Prostate gland (tissue), 2 donors: ENCODE data around the gene FSCN2.
"Not testable (repeated sequence)": the region's sequence is repeated elsewhere in the genome, so short reads cannot be mapped to it uniquely, and the experiment has no call there.

Experiments used
- CTCF ChIP-seq, 4 experiments: fragments of 200-600 bp in 2 of 4; fragments of 450-650 bp in 2 of 4; sonication (generic) in 2 of 4; IDR thresholded peaks; 1 replicate in 3 of 4; 2 replicates in 1 of 4; pipeline ENCODE4 v1.5.1; 2016 to 2019; ENCODE audit warnings: antibody characterized with exemption in 4 of 4, mild to moderate bottlenecking in 2 of 4, moderate library complexity in 2 of 4
- POLR2A ChIP-seq: fragments of 450-650 bp; IDR thresholded peaks from one replicate; pipeline ENCODE4 v1.6.1; 2016; ENCODE audit warnings: antibody characterized with exemption, mild to moderate bottlenecking

DNA sequence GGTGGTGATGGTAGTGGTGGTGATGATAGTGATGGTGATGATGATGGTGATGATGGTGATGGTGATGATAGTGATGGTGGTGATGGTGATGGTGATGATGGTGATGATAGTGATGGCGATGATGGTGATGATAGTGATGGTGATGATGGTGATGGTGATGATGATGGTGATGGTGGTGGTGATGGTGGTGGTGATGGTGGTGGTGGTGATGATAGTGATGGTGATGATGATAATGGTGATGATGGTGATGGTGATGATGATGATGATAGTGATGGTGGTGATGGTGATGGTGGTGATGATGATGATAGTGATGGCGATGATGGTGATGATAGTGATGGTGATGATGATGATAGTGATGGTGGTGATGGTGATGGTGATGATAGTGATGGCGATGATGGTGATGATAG, 3.8 kb downstream of the FSCN2 start:
- not testable (repeated sequence) for TF ChIP-seq CTCF (IDR thresholded peaks at IDR 0.05); POLR2A
